ENCODE measurements around the gene COX8C.
"Not testable (repeated sequence)": the region's sequence is repeated elsewhere in the genome, so short reads cannot be mapped to it uniquely, and the experiment has no call there.

Gene COX8C

DNA sequence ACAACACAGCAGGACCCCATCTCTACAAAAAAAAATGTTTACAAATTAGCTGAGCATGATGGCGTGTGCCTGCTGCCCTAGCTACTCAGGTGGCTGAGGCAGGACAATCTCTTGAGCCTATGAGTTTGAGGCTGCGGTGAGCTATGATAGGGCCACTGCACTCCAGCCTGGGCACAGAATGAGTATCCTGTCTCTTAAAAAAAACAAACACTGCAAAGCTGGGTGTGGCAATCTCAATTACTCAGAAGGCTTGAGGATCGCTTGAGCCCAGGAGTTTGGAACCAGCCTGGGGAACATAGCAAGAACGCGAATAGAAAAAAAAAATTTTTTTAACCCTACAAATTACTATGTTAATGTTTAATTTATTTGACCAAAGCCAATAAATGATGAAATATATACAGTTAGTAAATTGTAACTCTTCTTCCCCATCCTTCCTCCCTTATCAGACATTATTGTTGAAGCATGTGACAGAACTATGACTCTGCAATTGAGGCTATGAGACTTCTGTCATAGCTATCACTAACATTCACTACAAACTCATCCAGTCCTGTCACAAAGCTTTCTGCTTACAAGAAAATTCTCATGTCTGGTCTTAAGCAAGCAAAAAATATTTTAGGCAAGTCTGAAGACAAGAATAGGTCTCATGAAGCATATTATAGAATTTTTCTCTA is 23.9 kb upstream of the COX8C start:
- FAIRE-seq = no peak

DNA sequence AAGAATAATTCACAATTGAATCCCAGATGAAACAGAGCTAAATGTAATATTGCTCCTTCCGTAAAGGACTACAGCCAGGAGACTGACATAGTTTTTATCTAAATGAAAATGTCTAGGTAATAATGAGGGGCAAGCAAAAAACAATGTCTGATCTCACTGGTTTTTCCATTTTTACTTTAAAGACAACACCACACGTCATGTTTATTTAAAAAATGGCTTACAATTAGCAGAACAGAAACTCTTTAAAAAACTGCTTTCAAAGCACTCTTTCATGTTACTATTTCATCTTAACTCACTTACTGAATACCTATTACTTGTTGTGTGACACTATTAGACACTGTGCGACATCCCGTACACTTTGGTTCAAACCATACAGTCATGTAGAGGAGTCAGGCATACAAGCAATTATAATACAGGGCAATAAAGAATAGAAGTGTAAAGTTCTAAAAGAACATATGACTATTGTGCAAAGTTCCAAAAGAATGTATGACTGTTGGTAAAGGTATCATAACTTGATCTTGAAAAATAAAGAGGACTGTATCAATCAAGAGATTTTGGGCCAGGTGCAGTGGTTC is 23.3 kb upstream of the COX8C start:
- FAIRE-seq = no peak

DNA sequence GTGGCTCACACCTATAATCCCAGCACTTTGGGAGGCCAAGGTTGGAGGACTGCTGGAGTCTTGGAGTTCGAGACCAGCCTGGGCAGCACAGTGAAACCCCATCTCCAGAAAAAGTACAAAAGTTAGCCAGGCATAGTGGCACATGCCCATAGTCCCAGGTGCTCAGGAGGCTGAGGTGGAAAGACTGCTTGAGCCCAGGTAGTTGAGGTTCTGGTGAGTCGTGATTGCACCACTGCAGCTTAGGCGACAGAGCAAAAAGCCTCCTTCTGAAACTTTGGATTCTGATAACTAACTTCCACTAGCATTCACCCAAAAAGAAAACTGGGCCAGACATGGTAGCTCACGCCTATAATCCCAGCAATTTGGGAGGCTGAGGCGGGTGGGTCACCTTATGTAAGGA is 20.8 kb upstream of the COX8C start:
- no peak for FAIRE-seq

DNA sequence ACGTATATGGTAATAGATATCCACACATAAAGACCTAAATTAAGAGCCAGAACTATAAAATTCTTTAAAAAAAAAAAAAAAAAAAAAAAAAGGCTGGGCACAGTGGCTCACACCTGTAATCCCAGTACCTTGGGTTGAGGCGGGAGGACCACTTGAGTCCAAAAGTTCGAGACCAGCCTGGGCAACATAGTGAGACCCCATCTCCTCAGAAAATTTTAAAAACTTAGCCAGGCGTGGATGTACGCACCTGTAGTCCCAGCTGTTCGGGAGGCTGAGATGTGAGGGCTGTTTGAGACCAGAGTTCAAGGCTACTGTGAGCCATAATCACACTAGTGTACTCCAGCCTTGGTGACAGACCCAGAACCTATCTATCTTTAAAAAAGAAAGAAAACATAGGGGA is 18.4 kb upstream of the COX8C start:
- FAIRE-seq = no peak

DNA sequence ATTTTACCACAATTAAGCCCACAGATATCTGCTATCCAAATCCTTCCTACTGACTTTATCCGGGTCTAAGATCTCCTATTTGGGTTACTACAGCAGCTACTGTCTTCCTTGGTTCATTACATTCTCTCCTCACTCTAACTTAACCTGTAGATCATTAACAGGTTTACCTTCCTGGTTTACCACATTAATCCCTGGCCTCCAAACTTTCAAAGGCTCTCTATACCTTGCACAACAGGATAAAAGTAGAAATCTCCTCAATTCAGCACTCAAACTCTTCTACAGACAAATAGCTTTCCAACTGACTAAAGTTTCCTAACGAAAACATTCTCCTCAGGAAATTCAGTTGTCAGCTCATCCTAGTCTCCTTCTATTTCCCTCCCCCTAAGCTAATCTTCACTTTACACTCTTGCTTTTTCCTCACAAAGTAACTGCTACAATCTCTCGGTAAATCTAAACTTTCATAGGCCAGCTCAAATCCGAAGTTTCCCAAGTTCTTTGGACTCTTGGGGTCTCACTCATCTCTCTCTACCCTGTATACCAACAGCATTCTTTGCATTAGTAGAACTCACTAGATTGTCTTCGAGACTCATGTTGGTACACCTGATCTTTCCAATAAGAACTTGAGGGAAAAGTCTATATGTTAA is 16.9 kb upstream of the COX8C start:
- no peak for FAIRE-seq

DNA sequence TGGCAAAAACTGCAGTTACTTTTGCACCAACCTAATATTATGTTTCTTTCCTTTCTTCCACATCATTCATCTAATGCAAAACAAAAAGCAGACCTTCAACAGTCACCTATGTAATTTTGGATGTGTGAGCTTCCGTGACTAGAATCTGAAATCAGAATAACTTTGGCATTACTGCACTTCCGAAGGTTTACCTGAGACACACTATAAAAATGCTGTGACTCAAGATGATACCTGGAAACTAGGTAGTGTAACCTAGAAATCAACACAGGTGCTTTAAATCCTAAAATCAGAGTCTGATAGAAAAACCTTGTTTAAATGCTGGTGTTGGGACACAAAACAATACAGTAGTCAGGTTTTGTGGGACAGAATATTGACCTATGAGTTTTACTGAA is 16.4 kb upstream of the COX8C start:
- FAIRE-seq = no peak

DNA sequence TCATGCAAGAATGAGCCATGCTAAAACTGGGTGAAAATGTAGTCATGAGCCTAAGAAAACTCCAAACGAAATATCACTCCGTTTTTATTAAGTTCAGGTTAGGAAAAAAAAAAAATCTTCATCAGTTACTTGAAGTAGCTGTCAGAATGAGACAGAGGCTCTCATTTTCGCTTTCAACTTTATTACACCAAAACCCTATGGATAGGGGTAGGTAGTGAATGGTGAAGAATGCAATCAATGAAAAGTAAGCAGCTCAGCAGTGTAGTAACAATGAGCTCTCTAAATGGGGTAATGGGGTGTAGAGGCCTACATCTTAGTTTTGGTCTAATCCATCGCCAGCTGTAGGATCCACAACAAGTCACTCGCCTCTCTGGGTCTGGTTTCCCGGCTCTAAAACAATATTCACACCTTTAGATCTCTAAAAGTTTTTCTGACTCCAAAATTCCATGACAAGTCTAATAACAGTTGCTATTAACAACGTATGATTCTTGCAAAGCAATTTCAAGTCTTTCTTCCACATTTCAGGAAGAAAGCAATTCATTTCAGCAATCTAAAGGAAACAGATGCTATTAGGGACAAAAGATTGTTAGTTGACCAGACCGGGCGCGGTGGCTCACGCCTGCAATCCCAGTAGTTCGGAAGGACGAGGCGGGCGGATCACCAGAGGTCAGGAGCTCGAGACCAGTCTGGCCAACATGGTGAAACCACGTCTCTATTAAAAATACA is 15.8 kb upstream of the COX8C start:
- FAIRE-seq = no peak

DNA sequence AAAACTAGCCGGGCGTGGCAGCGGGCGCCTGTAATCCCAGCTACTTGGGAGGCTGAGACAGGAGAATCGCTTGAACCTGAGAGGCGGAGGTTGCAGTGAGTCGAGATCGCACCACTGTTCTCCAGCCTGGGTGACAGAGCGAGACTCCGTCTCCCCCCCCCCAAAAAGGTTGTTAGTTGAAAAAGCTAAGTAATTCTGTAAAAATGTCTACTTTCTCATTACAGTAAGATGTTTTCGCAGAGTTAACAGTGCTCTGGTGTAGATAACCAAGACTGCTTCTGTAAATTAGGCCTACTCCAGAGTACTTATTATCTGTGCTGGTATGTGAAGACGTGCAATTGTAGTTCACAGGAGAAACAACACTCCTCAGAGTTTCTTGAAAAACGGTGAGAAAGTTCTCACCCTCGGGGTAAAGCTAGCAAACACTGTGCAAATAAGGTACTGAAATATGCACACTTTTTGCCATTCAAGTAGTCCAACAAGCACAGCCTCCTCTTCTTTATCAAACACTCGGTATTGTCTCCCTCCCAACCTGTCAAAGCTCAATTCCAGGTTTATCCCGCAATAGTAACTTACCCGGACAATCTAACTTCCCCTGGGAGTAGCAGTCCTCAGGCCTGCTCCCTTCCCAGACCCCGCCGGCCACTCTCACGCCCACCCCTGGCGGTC is 15.1 kb upstream of the COX8C start:
- no peak for FAIRE-seq

DNA sequence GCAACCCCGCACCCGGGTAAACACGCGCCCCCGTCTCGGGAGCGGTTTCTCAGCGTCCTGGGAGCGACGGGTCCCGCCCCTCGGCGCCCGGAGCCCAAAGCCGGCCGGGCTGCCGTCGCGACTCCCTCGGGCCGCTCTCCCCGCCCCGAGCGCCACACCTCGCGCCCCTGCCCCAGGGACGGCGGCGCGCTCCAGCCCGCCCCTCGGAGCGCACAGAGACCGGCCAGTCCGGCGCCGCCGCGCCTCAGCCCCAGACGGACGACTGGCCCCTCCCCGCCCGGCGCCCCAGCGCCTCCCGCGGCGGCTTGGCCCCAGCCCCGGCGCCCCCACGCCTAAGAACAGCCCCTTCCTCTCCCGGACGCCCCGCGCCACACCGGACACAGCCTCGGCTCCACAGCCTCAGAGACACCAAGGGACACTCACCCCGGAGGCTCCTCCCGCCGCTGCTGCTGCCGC is 14.6 kb upstream of the COX8C start:
- no peak for FAIRE-seq

DNA sequence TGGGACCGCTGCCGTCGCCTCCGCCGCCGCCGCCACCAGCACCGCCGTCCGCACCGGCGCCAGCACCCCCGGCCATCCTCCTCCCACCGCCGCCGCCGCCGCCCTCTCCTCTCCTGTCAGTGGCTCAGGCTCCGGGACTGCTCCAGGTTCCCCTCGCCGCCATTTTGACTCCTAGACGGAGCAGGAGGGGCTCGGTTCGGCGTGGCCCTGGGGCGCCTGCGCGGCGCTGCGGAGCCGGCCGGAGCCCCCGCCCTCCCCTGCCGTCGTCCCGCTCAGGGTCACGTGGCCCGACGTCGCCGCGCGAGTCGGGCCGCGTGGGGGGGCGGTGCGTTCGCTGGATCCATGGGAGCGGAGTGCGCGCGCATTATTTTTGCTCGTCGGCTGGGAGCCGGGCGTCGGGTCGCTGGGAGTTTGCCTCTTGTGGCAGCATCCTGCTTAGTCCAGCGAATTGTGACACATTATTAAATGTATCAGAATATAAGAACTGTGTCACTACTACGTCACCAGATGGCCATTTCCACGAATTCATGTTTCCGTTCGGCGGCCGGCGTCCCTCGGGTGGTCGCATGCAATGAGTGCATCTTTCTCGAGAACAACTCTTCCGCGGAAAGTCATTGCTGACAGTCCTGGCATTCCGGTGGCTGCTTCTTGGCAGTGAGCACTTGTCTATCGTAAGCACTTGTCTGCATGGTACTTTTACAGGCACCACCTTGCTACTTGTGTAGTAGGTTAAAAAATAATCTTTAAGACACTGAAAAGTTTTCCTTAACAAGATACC is 13.9 kb upstream of the COX8C start, which contains the start of gene BTBD7:
BTBD7 (minus strand) TSS at position 184 of the 778 bp plus-strand sequence. CDS start 36,985 bp downstream, outside the sequence.
- FAIRE-seq = no peak

DNA sequence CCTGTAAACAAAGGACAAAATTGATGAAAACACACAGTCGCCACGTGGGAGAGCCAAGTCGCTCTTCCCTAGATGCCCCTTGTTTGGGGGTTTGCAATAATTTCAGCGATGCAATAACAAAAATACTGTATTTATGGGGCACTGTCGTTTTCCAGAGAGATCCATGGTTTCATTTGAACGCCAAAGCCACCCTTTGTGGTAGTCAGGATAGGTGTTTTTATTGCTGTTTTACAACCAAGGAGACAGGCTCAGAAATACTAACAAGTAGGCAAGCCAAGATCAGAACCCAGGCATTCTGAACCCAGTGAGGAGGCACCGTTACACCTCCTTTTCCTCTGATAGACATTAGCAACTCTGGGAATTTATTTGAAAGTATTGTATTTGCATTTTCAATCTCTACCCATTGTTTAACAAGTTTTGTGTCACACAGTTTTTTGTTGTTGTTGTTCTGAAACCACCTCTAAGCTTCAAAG is 13.3 kb upstream of the COX8C start:
- FAIRE-seq = no peak

DNA sequence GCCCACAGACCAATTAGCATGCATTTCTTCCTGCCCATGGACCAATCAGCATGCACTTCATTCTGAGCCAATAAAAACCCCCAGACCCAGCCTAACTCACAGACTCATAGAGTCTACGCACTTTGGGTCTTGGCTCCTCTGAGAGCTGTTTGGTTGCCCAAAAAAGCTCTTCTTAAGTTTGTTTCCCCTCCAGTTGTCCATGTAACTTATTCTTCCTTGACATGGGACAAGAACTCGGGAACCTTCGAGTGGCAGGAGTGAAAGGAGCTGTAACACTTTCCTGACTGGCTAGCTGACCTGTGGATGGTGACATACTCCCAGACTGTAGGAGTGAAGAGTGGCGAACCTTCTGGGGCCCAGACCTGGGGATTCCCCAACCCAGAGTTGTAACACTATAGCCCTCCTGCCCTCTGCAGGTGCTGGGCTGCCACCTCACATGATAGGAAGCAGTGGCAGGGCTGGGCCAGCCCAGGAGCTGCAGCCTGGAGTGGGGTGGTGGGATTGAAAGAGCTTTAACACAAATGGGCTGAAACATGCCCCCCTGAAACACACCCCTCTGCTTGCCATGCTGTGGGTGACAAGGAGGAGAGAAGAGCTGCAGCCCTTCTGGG is 9.7 kb upstream of the COX8C start:
- FAIRE-seq = no peak

DNA sequence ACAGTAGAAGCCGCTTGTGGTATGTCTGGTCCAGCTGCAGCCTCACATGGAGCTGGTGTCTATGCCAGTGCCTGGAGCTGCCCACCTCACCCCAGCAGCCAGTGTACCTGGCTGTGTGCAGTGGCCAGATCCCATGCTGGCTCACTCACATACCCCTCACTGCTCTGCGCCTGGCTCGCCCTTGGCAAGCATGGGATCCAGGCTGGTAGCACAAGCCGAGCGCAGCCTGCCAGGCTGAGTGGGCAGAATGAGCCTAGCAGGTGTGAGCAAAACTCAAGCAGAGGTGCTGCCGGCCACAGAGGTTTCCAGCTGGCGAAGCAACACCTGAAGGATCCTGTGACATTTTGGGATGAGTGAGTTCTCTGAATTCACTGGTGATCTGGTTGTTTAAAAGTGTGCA is 9.1 kb upstream of the COX8C start:
- no peak for FAIRE-seq

DNA sequence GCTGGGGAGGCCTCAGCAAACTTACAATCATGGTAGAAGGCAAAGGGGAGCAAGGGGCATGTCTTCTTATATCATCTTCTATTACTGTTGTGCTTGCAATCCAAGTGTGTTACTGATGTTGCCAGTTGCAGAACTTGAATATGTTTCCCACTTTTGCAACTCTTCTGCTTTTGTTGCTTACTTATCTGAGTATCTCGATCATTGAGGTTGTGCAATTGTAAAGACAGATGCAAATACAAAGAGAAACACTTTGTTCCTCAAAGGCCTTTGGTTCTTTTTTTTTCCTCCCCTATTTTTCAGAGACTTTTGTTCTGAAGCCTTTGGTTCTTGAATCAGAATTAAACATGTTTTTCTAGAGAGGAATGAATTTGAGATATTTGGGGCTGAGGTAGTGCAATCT is 3.7 kb upstream of the COX8C start:
- FAIRE-seq = no peak

DNA sequence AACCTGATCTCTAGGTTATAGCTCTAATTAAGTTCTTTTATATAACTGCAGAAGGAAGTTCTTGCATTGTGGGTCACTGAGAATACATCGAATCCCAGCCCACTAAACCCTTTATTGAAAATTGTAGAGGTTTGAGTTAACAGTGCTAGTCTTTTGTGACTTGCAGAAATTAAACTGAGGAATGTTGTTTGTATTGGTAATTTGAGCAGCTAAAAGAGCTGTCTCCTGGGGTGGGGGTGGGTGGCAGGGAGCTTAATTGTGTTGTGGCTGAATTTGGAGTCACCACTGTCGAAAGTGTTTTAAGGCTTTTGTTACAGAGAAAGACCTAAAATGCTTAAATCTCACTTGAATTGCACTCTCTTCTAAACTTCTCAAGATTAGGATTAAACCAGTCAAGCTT is 3.2 kb upstream of the COX8C start:
- no peak for FAIRE-seq

DNA sequence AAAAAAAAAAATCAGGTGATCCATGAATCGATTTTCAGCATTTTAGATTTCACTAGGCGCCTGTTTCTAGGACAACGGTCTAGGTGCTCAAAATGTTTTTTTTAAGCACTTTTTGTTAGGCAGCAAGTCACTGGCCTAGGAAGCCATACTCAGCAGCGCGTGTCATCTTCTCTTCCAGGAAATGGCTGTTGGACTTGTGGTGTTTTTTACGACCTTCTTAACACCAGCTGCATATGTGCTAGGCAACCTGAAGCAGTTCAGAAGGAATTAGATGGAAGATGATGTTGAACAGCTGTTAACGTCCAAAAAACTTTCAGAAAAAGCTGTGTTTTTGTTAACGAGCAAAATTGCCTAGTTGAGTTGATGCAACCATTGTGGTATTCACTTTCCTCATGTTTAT is 868 bp downstream of the COX8C start:
- no peak for FAIRE-seq

DNA sequence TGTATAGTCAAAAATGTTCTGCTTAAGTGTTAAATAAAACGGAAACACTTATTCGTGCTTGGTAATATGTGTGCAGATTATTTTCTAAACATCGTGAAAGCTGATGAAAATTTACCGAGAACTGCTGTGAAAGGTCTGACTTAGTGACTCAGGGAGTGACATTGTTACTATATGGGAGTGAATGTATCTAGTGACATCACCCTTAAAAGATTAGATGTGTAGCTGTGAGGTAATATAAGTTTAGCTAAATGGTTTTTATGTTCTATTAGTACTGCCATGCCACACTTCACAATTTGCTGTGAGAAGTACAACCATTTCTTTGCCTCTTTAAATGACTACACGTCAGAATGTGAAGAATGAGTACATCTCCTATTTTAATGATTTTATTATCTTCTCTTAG is 1.3 kb downstream of the COX8C start:
- no peak for FAIRE-seq

DNA sequence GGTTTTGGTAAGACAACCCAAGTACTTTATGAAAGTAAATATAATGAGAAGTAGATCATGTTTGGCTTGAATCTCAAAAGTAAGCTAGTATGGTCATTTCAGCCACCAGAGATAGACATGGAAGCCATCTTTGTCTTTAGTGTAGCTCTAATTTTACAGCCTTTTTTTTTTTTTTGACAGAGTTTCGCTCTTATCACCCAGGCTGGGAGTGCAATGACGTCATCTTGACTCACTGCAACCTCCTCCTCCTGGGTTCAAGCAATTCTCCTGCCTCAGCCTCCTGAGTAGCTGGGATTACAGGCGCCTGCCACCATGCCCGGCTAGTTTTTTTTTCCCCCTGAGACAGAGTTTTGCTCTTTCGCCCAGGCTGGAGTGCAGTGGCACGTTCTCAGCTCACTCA is 7.9 kb downstream of the COX8C start:
- FAIRE-seq = not testable (repeated sequence)

DNA sequence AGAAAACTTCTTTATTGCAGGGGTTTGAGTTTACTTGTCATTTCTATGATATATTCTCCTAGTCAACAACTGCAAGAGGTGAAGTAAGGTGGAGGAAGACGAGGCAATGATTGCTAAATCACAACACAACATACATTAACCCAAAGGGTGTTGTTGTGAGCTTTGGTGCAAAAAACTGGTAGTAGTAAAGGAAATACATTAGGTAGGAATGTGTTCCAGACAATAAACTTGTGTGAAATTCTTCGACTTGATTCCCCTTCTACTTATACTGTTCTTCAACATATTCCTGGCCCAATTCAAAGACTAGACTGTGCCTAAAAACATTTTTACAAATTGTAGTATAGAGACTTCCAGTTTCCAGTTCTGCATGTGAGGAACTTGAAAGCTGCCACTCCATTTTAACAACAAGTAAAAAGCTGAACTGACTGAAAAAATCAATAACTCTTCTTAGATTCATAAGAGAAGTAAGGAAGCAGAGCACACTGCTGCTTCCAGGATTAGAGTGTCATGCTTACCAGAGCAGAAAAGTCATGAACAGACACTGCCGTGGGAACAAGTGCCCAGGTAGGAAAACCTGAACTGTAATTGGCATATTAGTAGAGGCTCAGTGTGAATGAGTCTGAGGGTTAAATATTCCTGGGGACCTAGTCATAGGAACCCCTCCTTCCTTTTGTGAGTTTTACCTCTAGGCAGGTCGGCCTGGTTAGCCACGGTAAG is 22.2 kb downstream of the COX8C start:
- FAIRE-seq = no peak

DNA sequence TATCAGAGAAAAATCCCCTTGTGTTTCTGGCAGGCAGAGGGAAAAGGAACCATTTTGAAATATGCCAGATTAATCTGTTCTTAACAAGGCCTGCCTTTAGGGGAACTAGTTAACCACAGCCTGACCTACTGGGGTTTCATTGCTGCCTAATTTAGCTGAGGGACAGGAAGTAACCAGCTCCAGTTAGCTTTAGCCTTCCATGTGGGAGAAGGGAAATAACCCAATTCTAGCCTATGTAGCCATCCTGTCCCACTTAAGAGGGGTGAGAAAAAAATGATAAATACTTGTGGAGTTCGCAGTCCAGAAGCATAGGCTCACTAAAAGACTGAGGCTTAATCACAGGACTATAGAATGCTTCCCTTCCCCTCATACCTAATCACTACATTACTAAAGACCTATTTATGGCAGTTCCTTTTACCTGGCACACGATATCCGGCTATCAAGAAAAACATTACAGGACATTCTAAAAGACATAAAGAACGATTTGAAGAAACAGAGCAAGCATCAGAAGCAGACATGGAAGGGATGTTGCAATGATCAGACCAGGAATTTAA is 22.8 kb downstream of the COX8C start:
- no peak for FAIRE-seq

DNA sequence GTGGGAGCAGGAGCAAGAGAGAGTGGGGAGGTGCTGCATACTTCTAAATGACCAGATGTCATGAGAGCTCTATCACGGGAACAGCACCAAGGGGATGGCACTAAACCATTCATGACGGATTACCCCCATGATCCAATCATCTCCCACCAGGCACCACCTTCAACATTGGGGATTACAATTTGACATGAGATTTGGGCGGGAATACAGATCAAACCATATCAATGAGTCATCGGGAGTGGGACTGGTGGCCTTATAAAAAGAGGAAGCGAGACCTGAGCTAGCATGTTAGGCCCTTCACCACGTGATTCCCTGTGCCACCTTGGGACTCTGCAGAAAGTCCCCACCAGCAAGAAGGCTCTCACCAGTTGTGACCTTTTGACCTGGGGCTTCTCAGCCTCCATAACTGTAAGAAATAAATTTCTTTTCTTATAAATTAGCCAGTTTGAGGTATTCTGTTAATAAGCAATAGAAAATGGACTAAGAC is 28.7 kb downstream of the COX8C start:
- FAIRE-seq = no peak
